K562 (cell line): ENCODE measurements around the gene DNAH5. TPM values are rescaled to one million over a fixed set of nuclear protein-coding genes. Genes with fewer than 3 reads are reported as not detected.
A peak's percentile ranks its signal among the peaks of the same experiment; 100 is the strongest.

Experiments used
- ATAC-seq: fragments of 200-7000 bp; cut with Tn5 transposase; 3 replicates; pipeline ENCODE4 v1.9.1; 2020; ENCODE audit warnings: moderate library complexity
- BruUV-seq: library from RNA; stranded (reverse); fragments of 400-500 nt; replicated peaks from 2 replicates; lab custom pipeline; 2021; lab: Mats Ljungman, UMichigan
- CTCF ChIA-PET: fragments of 300-600 bp; formaldehyde crosslinking; extraction: SDS; loops from one replicate; lab custom pipeline; 2021; ENCODE audit warnings: low intra/inter-chr PET ratio; lab: Yijun Ruan, JAX
- POLR2A ChIA-PET: fragments of 300-600, 350-650 bp; sonication (Branson Sonifier 250); formaldehyde crosslinking; extraction: SDS; loops from one replicate; lab custom pipeline; 2021; ENCODE audit warnings: antibody characterized with exemption, inconsistent platforms; lab: Yijun Ruan, JAX
- DNase-seq, 4 experiments: peaks; one replicate each; pipeline versions ENCODE4 v3.0.0 to v3.0.0-alpha.2; 2011 to 2018; ENCODE audit warnings: low spot score in 3 of 4, mixed read lengths in 3 of 4; ENCODE audit errors: extremely low read depth in 1 of 4
- FAIRE-seq: peaks from 2 replicates; lab custom pipeline; 2011; peaks lifted over from hg19 to GRCh38; lab: Jason Lieb, UNC
- H2AFZ ChIP-seq: 2 replicates; pipeline ENCODE4 v1.6.0; 2011; ENCODE audit warnings: low read depth, low read length, control low read depth, inconsistent platforms
- H3K27ac ChIP-seq: fragments of 200-600 bp; 3 replicates; pipeline ENCODE4 v1.8.0; 2011; ENCODE audit warnings: low read depth, mild to moderate bottlenecking, control low read depth, inconsistent platforms, low read length, moderate library complexity, mixed read lengths; ENCODE audit errors: extremely low read depth
- H3K27me3 ChIP-seq, 2 experiments: fragments of 300-600 bp in 1 of 2; 2 replicates in 1 of 2; 3 replicates in 1 of 2; pipeline versions ENCODE4 v1.6.0 to v1.8.0; 2011; ENCODE audit warnings: inconsistent platforms in 2 of 2, low read length in 2 of 2, mild to moderate bottlenecking in 1 of 2, mixed read lengths in 1 of 2, moderate library complexity in 1 of 2; ENCODE audit not compliant: control insufficient read depth in 2 of 2, insufficient read depth in 2 of 2
- H3K36me3 ChIP-seq: fragments of 300-600 bp; 3 replicates; pipeline ENCODE4 v1.8.0; 2011; ENCODE audit warnings: mild to moderate bottlenecking, low read length, inconsistent platforms; ENCODE audit not compliant: control insufficient read depth, insufficient read depth
- H3K4me1 ChIP-seq, 2 experiments: fragments of 200-600 bp in 1 of 2; replicated peaks in 1 of 2; 2 replicates in 1 of 2; 3 replicates in 1 of 2; pipeline versions ENCODE4 v1.5.1 to v1.8.0; 2011; ENCODE audit warnings: inconsistent platforms in 2 of 2, low read length in 2 of 2, mild to moderate bottlenecking in 1 of 2, mixed read lengths in 1 of 2, moderate library complexity in 1 of 2; ENCODE audit not compliant: control insufficient read depth in 2 of 2, insufficient read depth in 2 of 2
- H3K4me2 ChIP-seq: 2 replicates; pipeline ENCODE4 v1.6.1; 2011; ENCODE audit warnings: low read length, control low read depth, inconsistent platforms, mixed read lengths; ENCODE audit not compliant: insufficient read depth
- H3K4me3 ChIP-seq: fragments of 200-600 bp; sonication (generic), shearing (Covaris generic); 2 replicates; pipeline ENCODE4 v1.5.1; 2016; ENCODE audit warnings: control low read depth, inconsistent platforms
- H3K79me2 ChIP-seq: fragments of 200-600 bp; 3 replicates; pipeline ENCODE4 v1.8.0; 2011; ENCODE audit warnings: low read length, inconsistent platforms; ENCODE audit not compliant: control insufficient read depth, insufficient read depth
- H3K9ac ChIP-seq, 2 experiments: 2 replicates each; pipeline versions ENCODE4 v1.6.0 to v1.6.1; 2011; ENCODE audit warnings: low read depth in 2 of 2, low read length in 2 of 2, control low read depth in 1 of 2, inconsistent platforms in 1 of 2, mild to moderate bottlenecking in 1 of 2, mixed read lengths in 1 of 2; ENCODE audit not compliant: insufficient read depth in 1 of 2
- H3K9me1 ChIP-seq: one replicate; pipeline ENCODE4 v1.6.0; 2011; ENCODE audit warnings: inconsistent platforms, mild to moderate bottlenecking, low read length, moderate library complexity; ENCODE audit not compliant: control insufficient read depth, insufficient read depth
- H3K9me3 ChIP-seq: replicated peaks from 2 replicates; pipeline ENCODE4 v1.5.1; 2011; ENCODE audit warnings: low read depth, low read length, inconsistent platforms; ENCODE audit not compliant: control insufficient read depth, insufficient read depth
- H4K20me1 ChIP-seq: replicated peaks from 2 replicates; pipeline ENCODE4 v1.6.1; 2011; ENCODE audit warnings: low read length, inconsistent platforms, mixed read lengths; ENCODE audit not compliant: control insufficient read depth, insufficient read depth
- C11orf30 ChIP-seq: fragments of 450-650 bp; IDR thresholded peaks from 2 replicates; pipeline ENCODE4 v1.6.1; 2016; ENCODE audit warnings: low read depth, mild to moderate bottlenecking
- CREB3 ChIP-seq: fragments of 450-650 bp; conservative IDR thresholded peaks from 2 replicates; pipeline ENCODE4 v1.6.1; 2016; ENCODE audit warnings: missing genetic modification characterization, low read depth, mild to moderate bottlenecking, missing compliant biosample characterization, moderate library complexity
- ILF3 ChIP-seq: fragments of 450-650 bp; IDR thresholded peaks from 2 replicates; pipeline ENCODE4 v1.6.1; 2018; ENCODE audit warnings: antibody characterized with exemption, mild to moderate bottlenecking, moderate library complexity, borderline replicate concordance
- MAFG ChIP-seq: fragments of 450-650 bp; conservative IDR thresholded peaks from 2 replicates; pipeline ENCODE4 v1.6.1; 2016; ENCODE audit warnings: missing genetic modification characterization, missing compliant biosample characterization
- PCBP2 ChIP-seq: fragments of 200-400 bp; formaldehyde crosslinking; IDR thresholded peaks from 2 replicates; pipeline ENCODE4 v1.6.1; 2018; ENCODE audit warnings: low read length, low read depth, mild to moderate bottlenecking, moderate library complexity; ENCODE audit not compliant: poor library complexity, severe bottlenecking
- ZNF175 ChIP-seq: fragments of 200-800 bp; sonication (Bioruptor generic); IDR thresholded peaks from 2 replicates; pipeline ENCODE4 v1.6.1; 2016; ENCODE audit warnings: low read depth, mild to moderate bottlenecking, missing genetic modification characterization, missing compliant biosample characterization
- ZNF316 ChIP-seq: fragments of 450-650 bp; IDR thresholded peaks from 2 replicates; pipeline ENCODE4 v1.6.1; 2016
- WGBS: fragments of 100-300 bp; shearing (Covaris generic); methylation state at CpG from one replicate; pipeline ENCODE4 v1.1.6; 2016; ENCODE audit warnings: low coverage, mixed read lengths; ENCODE audit not compliant: insufficient coverage; ENCODE audit errors: missing lambda C conversion rate; 5-methylcytosine and 5-hydroxymethylcytosine counted together
- in situ Hi-C: fragments of 300-500 bp; cut with MboI; formaldehyde crosslinking; loops from 4 replicates; pipeline ENCODE4 v1.15.0; 2018; ENCODE audit warnings: inconsistent platforms, mixed read lengths
- intact Hi-C: fragments of 100-400 bp; cut with micrococcal nuclease; formaldehyde crosslinking; loops from 2 replicates; pipeline ENCODE4 v1.14.2; 2022
- polyA plus RNA-seq, 8 experiments: library from polyadenylated mRNA; depleted of rRNA in 4 of 8; stranded (reverse) in 5 of 8; unstranded in 3 of 8; fragments of >200 nt; fragmentation: Nextera tagmentation in 2 of 8; fragmentation: Illumina TruSeq in 1 of 8; extraction: Ambion mirVana in 2 of 8; extraction: Trizol in 1 of 8; gene quantifications; 2 replicates each; pipeline versions ENCODE4 v1.2.1 to v1.2.3, GENCODE V29; 2011 to 2014; ENCODE audit warnings: inconsistent platforms in 1 of 8, missing spikeins in 1 of 8
- total RNA-seq, 7 experiments: library from RNA; depleted of rRNA in 6 of 7; stranded (reverse); fragments of >200 nt in 6 of 7; fragmentation: Illumina TruSeq in 2 of 7; extraction: Trizol in 2 of 7; gene quantifications; 2 replicates each; pipeline versions ENCODE4 v1.2.1 to v1.2.3, GENCODE V29; 2011 to 2021; ENCODE audit warnings: low replicate concordance in 1 of 7
- TF ChIP-seq, protein P1 (sequence below): fragments of 450-650 bp; IDR thresholded peaks from 2 replicates; pipeline ENCODE4 v1.6.1; 2016; ENCODE audit warnings: mild to moderate bottlenecking

DNAH5 gene
- total and polyA plus RNA-seq, 9 of the 15 experiments (the other 6 are each of a cell fraction or from before 2014, with no cell fraction given), result 0.03 TPM; not detected in 8

DNA sequence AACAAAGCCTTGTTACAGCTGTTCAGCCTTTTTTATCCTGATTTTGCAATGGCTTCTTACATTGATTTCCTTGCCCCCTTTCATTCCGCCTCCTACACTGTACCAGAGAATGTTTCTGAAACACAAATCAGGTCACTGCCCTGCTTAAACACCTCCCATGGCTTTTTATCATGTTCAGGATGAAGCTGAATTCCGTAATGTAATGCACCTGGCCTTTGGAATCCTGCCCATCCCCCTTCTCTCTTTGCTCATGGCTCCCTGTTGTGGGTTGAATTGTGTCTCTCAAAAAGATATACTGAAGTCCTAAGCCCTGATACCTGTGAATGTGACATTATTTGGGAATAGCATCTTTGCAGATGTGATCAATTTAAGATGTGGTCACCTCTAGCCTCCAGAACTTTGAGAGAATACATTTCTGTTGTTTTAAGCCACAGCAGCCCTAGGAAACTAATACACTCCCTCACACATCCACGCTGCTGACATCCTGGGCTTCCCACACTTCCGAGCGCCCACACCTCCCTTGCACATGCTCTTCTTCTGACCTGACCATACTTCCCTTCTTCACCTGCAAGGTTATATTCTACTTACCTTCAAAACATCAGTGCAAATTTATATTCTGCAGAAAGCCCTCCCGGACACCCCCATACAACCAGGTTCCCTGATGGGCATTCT lies 101.2 kb downstream of the DNAH5 start (continued):
- TF ChIP-seq, protein P1, sequence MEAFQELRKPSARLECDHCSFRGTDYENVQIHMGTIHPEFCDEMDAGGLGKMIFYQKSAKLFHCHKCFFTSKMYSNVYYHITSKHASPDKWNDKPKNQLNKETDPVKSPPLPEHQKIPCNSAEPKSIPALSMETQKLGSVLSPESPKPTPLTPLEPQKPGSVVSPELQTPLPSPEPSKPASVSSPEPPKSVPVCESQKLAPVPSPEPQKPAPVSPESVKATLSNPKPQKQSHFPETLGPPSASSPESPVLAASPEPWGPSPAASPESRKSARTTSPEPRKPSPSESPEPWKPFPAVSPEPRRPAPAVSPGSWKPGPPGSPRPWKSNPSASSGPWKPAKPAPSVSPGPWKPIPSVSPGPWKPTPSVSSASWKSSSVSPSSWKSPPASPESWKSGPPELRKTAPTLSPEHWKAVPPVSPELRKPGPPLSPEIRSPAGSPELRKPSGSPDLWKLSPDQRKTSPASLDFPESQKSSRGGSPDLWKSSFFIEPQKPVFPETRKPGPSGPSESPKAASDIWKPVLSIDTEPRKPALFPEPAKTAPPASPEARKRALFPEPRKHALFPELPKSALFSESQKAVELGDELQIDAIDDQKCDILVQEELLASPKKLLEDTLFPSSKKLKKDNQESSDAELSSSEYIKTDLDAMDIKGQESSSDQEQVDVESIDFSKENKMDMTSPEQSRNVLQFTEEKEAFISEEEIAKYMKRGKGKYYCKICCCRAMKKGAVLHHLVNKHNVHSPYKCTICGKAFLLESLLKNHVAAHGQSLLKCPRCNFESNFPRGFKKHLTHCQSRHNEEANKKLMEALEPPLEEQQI, result no peak
- TF ChIP-seq ZNF175 (CRISPR knock-in tag), result no peak
- TF ChIP-seq CREB3 (tag), result no peak
- TF ChIP-seq ILF3, result no peak

GRCh38 chr5:13833440-13833839 lies 111.0 kb downstream of the DNAH5 start:
- Histone ChIP-seq H3K9ac (no peak overlapping the region), H3K27ac (no peak overlapping the region), H3K9me3 (peaks cover 3% of the 10 kb centered on the region; the same call in 1 of the 2 replicates), H3K9me1 (no peaks in the 10 kb centered on the region), H3K79me2 (no peaks in the 10 kb centered on the region), H3K36me3 (no peaks in the 10 kb centered on the region), H4K20me1 (no peaks in the 10 kb centered on the region), H3K4me2 (no peak overlapping the region), H3K4me3 (no peak overlapping the region), H3K4me1 (no peaks in the 10 kb centered on the region)
- POLR2A ChIA-PET, result no interaction called here
- CTCF ChIA-PET, result no interaction called here
- no peak for FAIRE-seq
- intact Hi-C loops, result no loop called here
- TF ChIP-seq PCBP2 (no peak), C11orf30 (peak; percentile 27; the same call in 1 of the 2 replicates), ZNF316 (peak; percentile 58; the same call in 1 of the 2 replicates), MAFG (tag) (peak; percentile 44)
- TF ChIP-seq, all 486 proteins: peak for 3
- BruUV-seq, result no TSS peak
- no peaks in the 10 kb centered on the region for H3K27me3 ChIP-seq
- 0% methylated on average over 3 of the region's 3 CpGs for whole genome bisulfite sequencing
- in situ Hi-C loops, result no loop called here
- DNase-seq (no peak), ATAC-seq (no peak)
- no peak overlapping the region for H2AFZ ChIP-seq
